Measurements from ENCODE around the gene ADCY4. TPM values are rescaled to one million over a fixed set of nuclear protein-coding genes. Genes with fewer than 3 reads are reported as not detected.

Gene ADCY4
- total RNA-seq, 2 donors from 2014 or later = 10.6 to 14.8 TPM

DNA sequence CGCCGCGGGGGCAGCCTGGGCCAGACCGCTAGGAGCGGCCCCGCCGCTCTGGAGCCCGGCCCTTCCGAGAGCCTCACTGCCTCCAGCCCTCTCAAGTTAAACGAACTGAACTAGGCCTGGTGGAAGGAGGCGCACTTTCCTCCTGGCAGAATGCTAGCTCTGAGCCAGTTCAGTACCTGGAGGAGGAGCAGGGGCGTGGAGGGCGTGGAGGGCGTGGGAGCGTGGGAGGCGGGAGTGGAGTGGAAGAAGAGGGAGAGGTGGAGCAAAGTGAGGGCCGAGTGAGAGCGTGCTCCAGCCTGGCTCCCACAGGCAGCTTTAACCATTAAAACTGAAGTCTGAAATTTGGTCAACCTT lies 18.3 kb downstream of the ADCY4 start:
- H3K4me1 ChIP-seq = peaks cover 15% of the 10 kb centered on the region
- intact Hi-C loops (cut with DNase I) = no loop called here
- 62 to 65% methylated on average over 11 to 18 of the region's 18 CpGs for WGBS, 2 donors
- DNase-seq (no peak), ATAC-seq (peak; percentile 7)
- no peaks in the 10 kb centered on the region for H3K27me3 ChIP-seq
- TF ChIP-seq, protein P1, sequence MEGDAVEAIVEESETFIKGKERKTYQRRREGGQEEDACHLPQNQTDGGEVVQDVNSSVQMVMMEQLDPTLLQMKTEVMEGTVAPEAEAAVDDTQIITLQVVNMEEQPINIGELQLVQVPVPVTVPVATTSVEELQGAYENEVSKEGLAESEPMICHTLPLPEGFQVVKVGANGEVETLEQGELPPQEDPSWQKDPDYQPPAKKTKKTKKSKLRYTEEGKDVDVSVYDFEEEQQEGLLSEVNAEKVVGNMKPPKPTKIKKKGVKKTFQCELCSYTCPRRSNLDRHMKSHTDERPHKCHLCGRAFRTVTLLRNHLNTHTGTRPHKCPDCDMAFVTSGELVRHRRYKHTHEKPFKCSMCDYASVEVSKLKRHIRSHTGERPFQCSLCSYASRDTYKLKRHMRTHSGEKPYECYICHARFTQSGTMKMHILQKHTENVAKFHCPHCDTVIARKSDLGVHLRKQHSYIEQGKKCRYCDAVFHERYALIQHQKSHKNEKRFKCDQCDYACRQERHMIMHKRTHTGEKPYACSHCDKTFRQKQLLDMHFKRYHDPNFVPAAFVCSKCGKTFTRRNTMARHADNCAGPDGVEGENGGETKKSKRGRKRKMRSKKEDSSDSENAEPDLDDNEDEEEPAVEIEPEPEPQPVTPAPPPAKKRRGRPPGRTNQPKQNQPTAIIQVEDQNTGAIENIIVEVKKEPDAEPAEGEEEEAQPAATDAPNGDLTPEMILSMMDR (IDR thresholded peaks at IDR 0.05) = no peak
- TF ChIP-seq POLR2A (IDR thresholded peaks at IDR 0.05) = no peak
- no peaks in the 10 kb centered on the region for H3K36me3 ChIP-seq (replicated peaks in 1 of 2; ENCODE audit: insufficient read depth in 1 of 2, low read depth in 2 of 2)
- no peak overlapping the region for H3K4me3 ChIP-seq
- peak overlapping the region in 1 of 4 donors; percentile 13 for H3K27ac ChIP-seq
- H3K9me3 ChIP-seq = no peaks in the 10 kb centered on the region

DNA sequence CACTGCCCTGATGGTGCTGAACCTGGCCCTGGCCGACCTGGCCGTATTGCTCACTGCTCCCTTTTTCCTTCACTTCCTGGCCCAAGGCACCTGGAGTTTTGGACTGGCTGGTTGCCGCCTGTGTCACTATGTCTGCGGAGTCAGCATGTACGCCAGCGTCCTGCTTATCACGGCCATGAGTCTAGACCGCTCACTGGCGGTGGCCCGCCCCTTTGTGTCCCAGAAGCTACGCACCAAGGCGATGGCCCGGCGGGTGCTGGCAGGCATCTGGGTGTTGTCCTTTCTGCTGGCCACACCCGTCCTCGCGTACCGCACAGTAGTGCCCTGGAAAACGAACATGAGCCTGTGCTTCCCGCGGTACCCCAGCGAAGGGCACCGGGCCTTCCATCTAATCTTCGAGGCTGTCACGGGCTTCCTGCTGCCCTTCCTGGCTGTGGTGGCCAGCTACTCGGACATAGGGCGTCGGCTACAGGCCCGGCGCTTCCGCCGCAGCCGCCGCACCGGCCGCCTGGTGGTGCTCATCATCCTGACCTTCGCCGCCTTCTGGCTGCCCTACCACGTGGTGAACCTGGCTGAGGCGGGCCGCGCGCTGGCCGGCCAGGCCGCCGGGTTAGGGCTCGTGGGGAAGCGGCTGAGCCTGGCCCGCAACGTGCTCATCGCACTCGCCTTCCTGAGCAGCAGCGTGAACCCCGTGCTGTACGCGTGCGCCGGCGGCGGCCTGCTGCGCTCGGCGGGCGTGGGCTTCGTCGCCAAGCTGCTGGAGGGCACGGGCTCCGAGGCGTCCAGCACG lies 18.9 kb downstream of the ADCY4 start:
- Histone ChIP-seq H3K27me3 (no peaks in the 10 kb centered on the region), H3K4me1 (peaks cover 21% of the 10 kb centered on the region), H3K27ac (peak overlapping the region in 1 of 4 donors; percentile 36), H3K4me3 (no peak overlapping the region), H3K36me3 (replicated peaks in 1 of 2; ENCODE audit: insufficient read depth in 1 of 2, low read depth in 2 of 2) (no peaks in the 10 kb centered on the region), H3K9me3 (no peaks in the 10 kb centered on the region)
- ATAC-seq = peak; percentile 63
- TF ChIP-seq, protein P1 (IDR thresholded peaks at IDR 0.05) = peak in 4 of 7 experiments; percentile 8 to 30 (median 28)
- no peak for TF ChIP-seq POLR2A (IDR thresholded peaks at IDR 0.05)
- DNase-seq = peak in 3 of 4 donors; percentile 35 to 53 (median 48)
- intact Hi-C loops (cut with DNase I) = no loop called here
- 31 to 58% methylated on average over 18 to 61 of the region's 70 CpGs for WGBS, 2 donors

DNA sequence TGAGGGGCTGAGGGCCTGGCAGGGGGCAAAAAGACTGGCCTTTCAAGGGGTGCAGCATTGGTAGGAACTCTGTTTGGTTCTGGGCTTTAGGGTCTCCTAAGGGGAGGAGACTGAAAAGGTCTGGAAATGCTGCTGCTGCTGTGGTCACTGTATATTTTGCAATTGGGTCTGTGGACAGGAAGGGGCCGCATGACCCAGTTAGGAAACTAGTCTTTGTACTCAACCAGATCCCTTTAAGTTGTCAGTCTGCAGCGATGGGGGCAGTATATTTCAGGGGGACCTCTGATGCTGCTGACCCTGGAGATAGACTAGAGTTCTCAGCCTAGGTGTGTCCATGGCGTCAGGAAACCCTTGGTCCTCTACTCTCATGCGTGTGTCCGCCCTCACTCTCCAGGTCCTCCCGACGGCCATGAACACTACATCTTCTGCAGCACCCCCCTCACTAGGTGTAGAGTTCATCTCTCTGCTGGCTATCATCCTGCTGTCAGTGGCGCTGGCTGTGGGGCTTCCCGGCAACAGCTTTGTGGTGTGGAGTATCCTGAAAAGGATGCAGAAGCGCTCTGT lies 19.5 kb downstream of the ADCY4 start:
- ATAC-seq = no peak
- H3K4me1 ChIP-seq = peaks cover 28% of the 10 kb centered on the region
- 74 to 95% methylated on average over 5 to 10 of the region's 10 CpGs for WGBS, 2 donors
- H3K27me3 ChIP-seq = no peaks in the 10 kb centered on the region
- H3K36me3 ChIP-seq (replicated peaks in 1 of 2; ENCODE audit: insufficient read depth in 1 of 2, low read depth in 2 of 2) = no peaks in the 10 kb centered on the region
- intact Hi-C loops (cut with DNase I) = no loop called here
- H3K27ac ChIP-seq = peak overlapping the region in 1 of 4 donors; percentile 36
- DNase-seq = no peak
- H3K9me3 ChIP-seq = no peaks in the 10 kb centered on the region
- H3K4me3 ChIP-seq = no peak overlapping the region
- TF ChIP-seq, protein P1 (IDR thresholded peaks at IDR 0.05) = no peak
- no peak for TF ChIP-seq POLR2A (IDR thresholded peaks at IDR 0.05)

DNA sequence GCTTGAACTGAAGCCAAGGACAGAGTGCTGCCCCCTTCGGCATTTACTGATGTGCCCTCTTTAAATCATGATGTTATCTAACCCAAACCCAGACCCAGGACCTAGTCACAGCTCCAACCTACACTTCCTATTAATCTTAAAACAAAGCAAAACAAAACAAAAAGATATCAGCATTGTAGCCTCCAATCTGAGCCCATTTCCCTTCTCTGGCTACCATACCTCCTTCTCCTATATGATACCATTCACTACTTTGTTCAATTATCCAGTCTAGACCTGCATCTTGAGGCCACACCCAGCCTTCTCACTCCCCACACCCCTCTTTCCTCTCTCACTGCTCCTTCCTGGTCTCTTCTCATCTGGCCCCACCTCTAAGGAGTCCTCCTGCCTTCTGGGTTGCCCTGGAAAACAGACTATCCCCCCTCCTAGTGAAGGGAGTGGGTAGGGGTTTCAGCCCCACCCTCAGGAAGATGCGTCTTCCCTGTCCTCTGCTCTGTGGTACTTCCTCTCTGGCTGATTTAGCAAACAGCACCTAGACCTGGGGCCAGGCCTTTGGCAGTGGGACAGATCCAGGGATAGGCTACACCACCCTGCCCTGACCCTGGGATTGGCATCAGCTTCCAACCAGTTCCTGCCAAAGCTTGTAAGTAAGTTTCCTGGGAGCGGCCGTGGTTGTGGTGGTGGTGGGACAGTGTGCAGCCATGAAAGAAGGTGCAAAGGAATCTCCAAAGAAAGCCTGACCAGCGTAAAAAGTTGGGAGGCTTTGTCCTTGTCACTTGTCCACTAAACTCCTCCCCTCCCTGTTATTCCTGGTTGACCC lies 20.3 kb downstream of the ADCY4 start:
- DNase-seq (no peak), ATAC-seq (no peak)
- peaks cover 35% of the 10 kb centered on the region for H3K4me1 ChIP-seq
- no peaks in the 10 kb centered on the region for H3K36me3 ChIP-seq (replicated peaks in 1 of 2; ENCODE audit: insufficient read depth in 1 of 2, low read depth in 2 of 2)
- WGBS, 2 donors = 69 to 77% methylated on average over 5 of the region's 5 CpGs
- intact Hi-C loops (cut with DNase I) = no loop called here
- H3K9me3 ChIP-seq = no peaks in the 10 kb centered on the region
- H3K27me3 ChIP-seq = no peaks in the 10 kb centered on the region
- H3K27ac ChIP-seq = peak overlapping the region in 1 of 4 donors; percentile 5
- no peak for TF ChIP-seq POLR2A (IDR thresholded peaks at IDR 0.05)
- TF ChIP-seq, protein P1 (IDR thresholded peaks at IDR 0.05) = no peak
- H3K4me3 ChIP-seq = no peak overlapping the region

All from body of pancreas (tissue), 4 donors.